Smooth muscle cell (in vitro differentiated cells): Measurements from ENCODE around the gene WNT3A. TPM values are rescaled to one million over a fixed set of nuclear protein-coding genes. Genes with fewer than 3 reads are reported as not detected.

ENCODE experiments used
- DNase-seq: peaks from one replicate; lab custom pipeline; 2025; ENCODE audit not compliant: unreplicated experiment; lab: John Stamatoyannopoulos, UW
- H2AFZ ChIP-seq: fragments of 200-600 bp; sonication (generic); 2 replicates; pipeline ENCODE4 v1.6.0; 2016; ENCODE audit warnings: antibody characterized with exemption, low read depth, mild to moderate bottlenecking
- H3F3A ChIP-seq: fragments of 200-600 bp; sonication (generic); 2 replicates; pipeline ENCODE4 v1.6.0; 2017; ENCODE audit warnings: antibody characterized with exemption, low read depth
- H3K27ac ChIP-seq: fragments of 200-600 bp; sonication (generic); 2 replicates; pipeline ENCODE4 v1.5.1; 2016; ENCODE audit warnings: low read depth, mild to moderate bottlenecking
- H3K27me3 ChIP-seq: fragments of 200-600 bp; sonication (generic); 2 replicates; pipeline ENCODE4 v1.6.1; 2016; ENCODE audit warnings: low read depth, mild to moderate bottlenecking
- H3K36me3 ChIP-seq: fragments of 200-600 bp; sonication (generic); 2 replicates; pipeline ENCODE4 v1.5.1; 2016; ENCODE audit warnings: low read depth
- H3K4me1 ChIP-seq: fragments of 200-600 bp; sonication (generic); 2 replicates; pipeline ENCODE4 v1.5.1; 2016; ENCODE audit warnings: low read depth
- H3K4me2 ChIP-seq: fragments of 200-600 bp; sonication (generic); 2 replicates; pipeline ENCODE4 v1.6.0; 2016; ENCODE audit warnings: mild to moderate bottlenecking
- H3K4me3 ChIP-seq: fragments of 200-600 bp; sonication (generic); 2 replicates; pipeline ENCODE4 v1.5.1; 2016; ENCODE audit warnings: mild to moderate bottlenecking
- H3K79me2 ChIP-seq: fragments of 200-600 bp; sonication (generic); 2 replicates; pipeline ENCODE4 v1.6.0; 2016; ENCODE audit warnings: low read depth, mild to moderate bottlenecking
- H3K9ac ChIP-seq: fragments of 200-600 bp; sonication (generic); 2 replicates; pipeline ENCODE4 v1.6.0; 2016; ENCODE audit warnings: low read depth
- H3K9me3 ChIP-seq: fragments of 200-600 bp; sonication (generic); replicated peaks from 2 replicates; pipeline ENCODE4 v1.5.1; 2016; ENCODE audit warnings: low read depth
- H4K20me1 ChIP-seq: fragments of 200-600 bp; sonication (generic); 2 replicates; pipeline ENCODE4 v1.6.0; 2016; ENCODE audit warnings: low read depth
- CTCF ChIP-seq: fragments of 200-600 bp; sonication (generic); IDR thresholded peaks from 2 replicates; pipeline ENCODE4 v1.5.1; 2017; ENCODE audit warnings: borderline replicate concordance, mild to moderate bottlenecking, antibody characterized with exemption; ENCODE audit not compliant: insufficient read depth, poor library complexity, severe bottlenecking
- WGBS: methylation state at CpG from one replicate; pipeline ENCODE4 v1.1.7; 2016; ENCODE audit warnings: low lambda C conversion rate; 5-methylcytosine and 5-hydroxymethylcytosine counted together
- polyA plus RNA-seq: library from polyadenylated mRNA; unstranded; fragments of >200 nt; fragmentation: Nextera tagmentation; extraction: Ambion mirVana; gene quantifications from 2 replicates; pipeline ENCODE4 v1.2.1, GENCODE V29; 2016
- total RNA-seq: library from RNA; depleted of rRNA; stranded (reverse); fragments of >200 nt; gene quantifications from 2 replicates; pipeline ENCODE4 v1.2.3, GENCODE V29; 2014

The WNT3A gene
- total and polyA plus RNA-seq, 2 experiments from 2014 or later: 0.13 TPM; not detected in 1

DNA sequence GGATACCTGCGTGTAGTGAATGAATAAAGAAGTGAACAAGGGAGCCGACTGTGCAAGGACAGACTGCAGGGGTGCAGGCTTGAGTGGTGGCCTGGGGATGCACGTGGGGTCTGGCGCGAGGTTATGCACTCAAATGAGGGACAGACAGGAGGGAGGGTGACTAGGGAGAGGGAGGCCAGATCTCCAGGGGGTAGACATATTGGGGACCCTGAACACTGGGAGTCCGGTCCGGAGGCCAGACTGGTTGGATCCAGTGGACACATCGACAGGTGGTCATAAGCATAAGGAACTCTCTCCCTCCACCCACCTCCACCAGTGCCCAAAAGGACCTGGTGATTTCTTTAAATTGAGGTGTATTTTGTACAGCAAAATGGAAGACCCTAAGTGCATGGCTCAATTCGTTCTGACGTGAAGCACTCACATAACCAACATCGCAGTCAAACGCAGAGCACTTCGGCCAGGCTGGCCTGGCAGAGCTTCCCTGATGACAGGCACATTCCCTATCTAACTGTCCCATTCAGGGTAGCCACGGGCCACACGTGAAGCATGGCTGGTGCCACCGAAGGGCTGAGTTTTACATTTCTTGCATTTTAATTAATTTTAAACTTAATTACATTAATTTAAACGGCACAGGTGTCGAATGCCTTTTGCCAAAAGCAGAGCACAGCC is 14.0 kb downstream of the WNT3A start:
- no peak for DNase-seq
- Histone ChIP-seq H3K4me2 (no peak overlapping the region), H3K4me1 (no peaks in the 10 kb centered on the region), H3K36me3 (no peaks in the 10 kb centered on the region), H3K9ac (no peak overlapping the region), H4K20me1 (no peaks in the 10 kb centered on the region), H3F3A (no peaks in the 10 kb centered on the region), H2AFZ (no peak overlapping the region), H3K27ac (no peak overlapping the region), H3K9me3 (no peaks in the 10 kb centered on the region), H3K27me3 (peaks cover 11% of the 10 kb centered on the region), H3K79me2 (no peaks in the 10 kb centered on the region), H3K4me3 (no peak overlapping the region)
- TF ChIP-seq CTCF: no peak
- WGBS: 88% methylated on average over 18 of the region's 18 CpGs

- Histone ChIP-seq H4K20me1 (no peaks in the 10 kb centered on the region), H2AFZ (no peak overlapping the region), H3K27ac (no peak overlapping the region), H3K36me3 (no peaks in the 10 kb centered on the region), H3K4me2 (no peak overlapping the region), H3K9me3 (no peaks in the 10 kb centered on the region), H3F3A (no peaks in the 10 kb centered on the region), H3K27me3 (peaks cover 11% of the 10 kb centered on the region), H3K4me1 (no peaks in the 10 kb centered on the region), H3K79me2 (no peaks in the 10 kb centered on the region), H3K4me3 (no peak overlapping the region), H3K9ac (no peak overlapping the region)
- no peak for DNase-seq
- no peak for TF ChIP-seq CTCF
- WGBS: 84% methylated on average over 21 of the region's 21 CpGs
Observed at GRCh38 chr1:228021355-228022030, 14.7 kb downstream of the WNT3A start.

DNA sequence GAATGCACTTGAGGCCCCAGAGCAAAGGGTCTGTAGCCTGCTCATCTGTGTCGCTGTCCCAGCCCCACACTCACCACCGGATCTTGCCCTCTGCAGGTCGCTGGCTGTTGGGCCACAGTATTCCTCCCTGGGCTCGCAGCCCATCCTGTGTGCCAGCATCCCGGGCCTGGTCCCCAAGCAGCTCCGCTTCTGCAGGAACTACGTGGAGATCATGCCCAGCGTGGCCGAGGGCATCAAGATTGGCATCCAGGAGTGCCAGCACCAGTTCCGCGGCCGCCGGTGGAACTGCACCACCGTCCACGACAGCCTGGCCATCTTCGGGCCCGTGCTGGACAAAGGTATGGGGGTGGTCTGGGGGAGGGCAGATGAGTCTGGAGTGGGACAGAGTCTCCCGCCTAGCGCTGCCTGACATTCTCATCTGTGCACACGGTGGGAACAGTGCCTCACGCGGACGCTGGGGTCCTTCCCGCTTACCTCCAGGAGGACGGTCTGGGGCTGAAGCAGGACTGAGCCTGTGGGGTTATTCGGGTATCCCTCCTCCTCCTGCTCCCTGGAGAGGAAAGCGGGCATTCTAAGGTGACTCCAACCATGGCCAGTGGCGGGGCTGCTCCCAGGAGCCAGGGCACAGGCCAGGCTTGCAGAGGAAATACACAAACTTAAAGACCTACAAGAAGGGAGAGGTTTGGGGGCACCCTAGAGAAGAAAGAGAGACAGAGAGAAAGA is 15.9 kb downstream of the WNT3A start:
- no peaks in the 10 kb centered on the region for H3K79me2 ChIP-seq
- H3K36me3 ChIP-seq: no peaks in the 10 kb centered on the region
- no peaks in the 10 kb centered on the region for H3K4me1 ChIP-seq
- no peak overlapping the region for H3K4me2 ChIP-seq
- no peak overlapping the region for H3K4me3 ChIP-seq
- no peak overlapping the region for H2AFZ ChIP-seq
- H3F3A ChIP-seq: no peaks in the 10 kb centered on the region
- H3K9ac ChIP-seq: no peak overlapping the region
- peaks cover 15% of the 10 kb centered on the region for H3K27me3 ChIP-seq
- H4K20me1 ChIP-seq: no peaks in the 10 kb centered on the region
- no peak overlapping the region for H3K27ac ChIP-seq
- no peaks in the 10 kb centered on the region for H3K9me3 ChIP-seq
- no peak for DNase-seq
- TF ChIP-seq CTCF: no peak
- WGBS: 88% methylated on average over 28 of the region's 28 CpGs
